ENCODE measurements around the gene EML4.

Gene EML4

GRCh38 chr2:42196403-42197267 is 27.5 kb downstream of the EML4 start:
- DNase-seq (ENCODE audit: low read depth): peak; percentile 26

DNA sequence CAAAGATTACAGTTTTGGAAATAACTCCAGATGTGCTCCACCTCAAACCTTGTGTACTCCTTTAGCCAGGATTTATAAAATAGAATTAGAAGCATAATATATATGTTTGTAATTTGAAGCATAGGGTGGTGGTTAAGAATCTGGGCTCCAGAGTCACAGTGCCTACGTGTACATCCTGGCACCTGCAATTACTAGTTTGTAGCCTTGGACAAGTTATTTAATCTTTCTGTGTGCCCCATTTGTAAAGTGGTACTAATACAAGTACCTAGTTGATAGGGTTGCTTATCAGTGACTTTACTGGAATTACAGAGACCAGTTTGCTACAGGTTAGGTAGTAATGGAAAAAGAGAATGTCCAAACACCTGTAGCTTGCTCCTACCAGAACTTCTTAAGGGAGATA is 28.6 kb downstream of the EML4 start:
- DNase-seq (ENCODE audit: low read depth): no peak

DNA sequence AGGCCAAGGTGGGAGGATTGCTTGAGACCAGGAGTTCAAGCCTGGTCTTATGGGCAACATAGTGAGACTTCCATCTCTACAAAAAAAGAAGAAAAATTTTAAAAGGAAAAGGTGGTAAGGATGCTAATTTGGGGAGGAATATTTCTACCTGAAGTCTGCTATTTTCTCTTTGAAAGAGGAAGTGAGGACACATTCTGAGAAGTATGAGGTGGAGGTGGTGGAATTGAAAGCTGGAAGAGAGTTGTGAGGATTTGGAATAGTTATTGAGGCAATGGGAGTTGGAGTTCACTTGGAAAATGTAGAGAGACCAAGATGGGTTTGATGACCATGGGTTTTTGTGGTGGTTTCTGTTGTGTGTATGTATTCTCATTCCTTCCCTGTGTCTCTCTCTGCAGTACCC is 29.3 kb downstream of the EML4 start:
- DNase-seq (ENCODE audit: low read depth): no peak

GRCh38 chr2:42199002-42199401 is 29.8 kb downstream of the EML4 start:
- DNase-seq (ENCODE audit: low read depth): no peak

DNA sequence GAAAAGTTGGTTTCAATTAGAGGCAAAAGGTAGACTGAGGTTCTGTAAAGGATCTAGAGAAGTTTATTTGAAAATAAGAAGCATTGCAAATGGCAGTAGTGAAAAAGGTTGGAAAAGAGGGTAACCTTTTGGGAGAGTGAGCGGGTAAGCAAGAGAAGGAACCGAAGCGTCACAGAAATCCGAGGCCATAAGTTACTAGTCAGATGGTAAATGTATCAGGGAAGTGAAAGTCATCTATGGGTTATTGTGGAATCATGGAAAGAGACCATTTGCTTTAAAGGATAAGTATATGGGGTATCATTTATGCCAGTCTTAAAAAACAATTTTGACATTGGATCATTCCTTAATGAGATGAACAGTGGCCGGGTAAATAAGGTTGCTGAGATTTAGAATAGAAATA is 30.5 kb downstream of the EML4 start:
- no peak for DNase-seq (ENCODE audit: low read depth)

DNA sequence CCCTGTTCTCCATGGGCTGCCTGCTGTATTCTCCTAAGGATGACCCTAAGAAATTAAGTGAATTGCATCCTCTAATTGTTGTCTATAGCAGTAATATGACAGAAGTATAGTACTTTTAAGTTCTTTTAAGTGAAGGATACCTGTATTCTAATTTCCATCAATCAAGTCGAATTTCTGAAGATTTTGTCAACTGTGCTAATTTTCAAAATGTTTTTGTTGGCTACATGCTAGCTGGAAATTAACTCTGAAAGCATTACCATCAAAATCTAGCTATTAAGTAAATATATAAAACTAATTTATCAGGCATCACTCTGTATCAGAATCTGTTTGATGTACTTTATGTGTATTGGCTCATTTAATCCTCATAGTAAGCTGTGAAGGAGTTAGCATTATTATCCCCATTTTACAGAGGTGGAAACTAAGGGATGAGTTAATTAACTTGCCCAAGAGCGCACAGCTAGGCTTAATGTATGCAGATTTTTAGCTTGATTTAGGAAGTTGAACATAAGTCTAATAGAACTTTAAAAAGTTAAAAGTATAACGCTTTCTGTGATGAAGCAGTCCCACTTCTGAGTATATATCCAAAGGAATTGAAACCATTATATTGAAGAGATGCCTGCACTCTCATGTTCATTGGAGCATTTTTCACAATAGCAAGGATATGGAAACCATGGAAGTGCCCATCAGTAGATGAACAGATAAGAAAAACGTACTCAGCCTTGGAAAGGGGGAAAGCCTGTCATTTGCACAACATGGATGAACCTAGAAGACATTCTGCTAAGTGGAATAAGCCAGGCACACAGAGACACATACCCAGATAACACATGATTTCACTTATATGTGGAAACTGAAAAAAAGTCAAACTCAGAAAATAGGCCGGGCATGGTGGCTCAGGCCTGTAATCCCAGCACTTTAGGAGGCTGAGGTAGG is 32.0 kb downstream of the EML4 start:
- no peak for DNase-seq (ENCODE audit: low read depth)

- no peak for DNase-seq (ENCODE audit: low read depth)
These were observed 33.5 kb downstream of the EML4 start for GRCh38 chr2:42202634-42203008.

GRCh38 chr2:42203792-42204191 is 34.6 kb downstream of the EML4 start:
- DNase-seq (ENCODE audit: low read depth): no peak

- no peak for DNase-seq (ENCODE audit: low read depth)
These were observed 36.2 kb downstream of the EML4 start for GRCh38 chr2:42205337-42205736.

DNA sequence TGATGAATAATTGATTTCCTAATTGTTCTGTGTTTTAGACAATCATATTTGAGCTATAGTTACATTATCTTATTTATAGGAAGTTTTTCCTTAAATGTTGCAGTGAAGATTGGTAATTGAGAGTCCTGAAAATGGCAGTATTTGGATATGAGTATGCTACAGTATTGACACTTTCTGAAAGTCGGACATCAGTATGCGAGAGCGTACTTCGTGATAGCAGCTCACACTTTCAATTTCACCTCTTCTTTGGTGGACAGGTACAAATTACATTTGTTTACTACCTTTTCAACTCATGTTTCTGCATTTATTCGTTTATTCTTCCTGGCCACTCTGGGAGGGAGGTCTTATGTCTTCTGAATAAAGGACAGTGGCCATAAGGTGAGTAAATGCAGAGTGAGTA is 38.7 kb downstream of the EML4 start:
- DNase-seq (ENCODE audit: low read depth): no peak

DNA sequence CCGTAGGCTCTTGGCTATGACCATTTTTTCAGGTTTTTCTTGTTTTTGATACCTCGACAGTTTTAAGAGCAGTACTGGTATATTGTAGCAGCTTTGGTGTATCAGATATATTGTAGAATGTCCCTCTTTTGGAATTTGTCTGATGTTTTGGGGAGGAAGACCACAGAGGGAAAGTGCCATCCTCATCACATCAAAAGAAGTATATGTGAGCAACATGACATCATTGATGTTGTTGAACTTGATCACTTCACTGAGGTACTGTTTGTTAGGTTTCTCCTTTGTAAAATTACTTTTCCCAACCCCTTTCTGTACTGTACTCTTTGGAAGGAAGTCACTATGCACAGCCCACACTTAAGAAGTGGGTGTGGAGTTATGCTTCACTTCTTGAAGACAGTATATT is 41.0 kb downstream of the EML4 start:
- DNase-seq (ENCODE audit: low read depth): no peak

GRCh38 chr2:42211291-42211690 is 42.1 kb downstream of the EML4 start:
- no peak for DNase-seq (ENCODE audit: low read depth)

DNA sequence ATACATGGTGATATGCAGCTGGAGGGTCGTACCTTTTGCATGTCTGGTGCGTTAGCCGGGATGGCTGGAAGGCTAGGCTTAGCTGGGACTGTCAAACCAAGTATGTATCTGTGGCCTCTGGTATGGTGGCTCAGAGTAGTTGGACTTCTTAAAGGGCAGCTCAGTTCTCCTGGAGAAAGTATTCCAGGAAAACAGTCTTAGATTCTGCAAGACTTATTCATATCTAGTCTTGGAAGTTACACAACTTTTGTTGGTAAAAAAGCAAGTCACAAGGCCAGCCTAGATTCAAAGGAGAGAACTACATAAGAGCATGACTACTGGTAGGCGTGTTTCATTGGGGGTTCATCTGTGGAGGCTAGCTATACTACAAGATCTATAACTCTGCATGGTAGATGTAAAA is 45.5 kb downstream of the EML4 start:
- no peak for DNase-seq (ENCODE audit: low read depth)

DNA sequence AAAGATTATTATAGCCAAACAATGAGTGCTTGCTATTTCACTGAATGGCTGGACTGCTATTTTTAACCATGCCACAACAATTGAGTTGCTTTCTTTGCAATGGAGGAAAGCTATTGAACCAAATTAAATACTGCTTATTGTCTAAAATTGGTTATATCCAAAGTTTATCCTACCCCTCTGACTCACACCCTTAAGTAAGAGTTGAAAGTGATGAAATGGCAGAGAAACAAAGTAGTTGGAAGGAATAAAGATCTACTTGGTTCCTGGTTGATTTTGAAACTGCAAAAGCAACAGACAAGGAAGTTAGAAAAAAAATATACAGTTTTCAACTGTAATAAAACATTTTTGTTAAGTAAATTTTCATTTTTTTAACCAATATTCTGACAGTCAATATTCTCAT is 47.5 kb downstream of the EML4 start:
- no peak for DNase-seq (ENCODE audit: low read depth)

DNA sequence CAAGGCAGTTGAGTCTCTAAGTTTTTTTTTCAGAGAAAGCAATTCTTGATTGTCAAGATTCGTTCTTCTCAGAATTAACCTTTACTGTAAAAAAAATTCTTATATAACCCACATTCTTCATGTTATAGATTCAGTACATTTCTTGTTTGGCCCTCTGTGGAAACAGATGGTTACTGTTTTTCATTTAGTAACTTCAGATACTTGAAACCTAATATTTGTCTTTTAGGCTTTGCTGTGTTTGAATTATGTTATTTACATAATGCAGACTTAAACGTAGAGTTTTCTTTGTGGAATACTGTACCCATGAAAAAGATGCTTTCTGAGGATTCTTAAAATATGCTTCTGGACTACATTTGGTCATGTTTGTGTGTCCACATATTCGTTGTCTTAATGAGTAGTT is 48.2 kb downstream of the EML4 start:
- DNase-seq (ENCODE audit: low read depth): no peak

DNA sequence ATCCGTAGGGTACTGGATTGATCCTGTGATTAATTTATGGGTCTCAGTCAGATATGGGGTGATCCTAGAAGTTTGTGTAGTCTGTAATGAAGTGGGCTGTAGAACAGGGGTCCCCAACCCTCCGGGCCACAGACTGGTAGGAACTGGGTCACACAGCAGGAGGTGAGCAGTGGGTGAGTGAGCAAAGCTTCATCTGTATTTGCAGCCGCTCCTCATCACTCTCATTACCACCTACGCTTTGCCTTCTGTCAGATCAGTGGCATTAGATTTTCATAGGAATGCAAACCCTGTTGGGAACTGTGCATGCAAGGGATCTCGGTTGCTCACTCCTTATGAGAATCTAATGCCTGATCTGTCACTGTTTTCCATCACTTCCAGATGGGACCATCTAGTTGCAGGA is 48.8 kb downstream of the EML4 start:
- no peak for DNase-seq (ENCODE audit: low read depth)

DNA sequence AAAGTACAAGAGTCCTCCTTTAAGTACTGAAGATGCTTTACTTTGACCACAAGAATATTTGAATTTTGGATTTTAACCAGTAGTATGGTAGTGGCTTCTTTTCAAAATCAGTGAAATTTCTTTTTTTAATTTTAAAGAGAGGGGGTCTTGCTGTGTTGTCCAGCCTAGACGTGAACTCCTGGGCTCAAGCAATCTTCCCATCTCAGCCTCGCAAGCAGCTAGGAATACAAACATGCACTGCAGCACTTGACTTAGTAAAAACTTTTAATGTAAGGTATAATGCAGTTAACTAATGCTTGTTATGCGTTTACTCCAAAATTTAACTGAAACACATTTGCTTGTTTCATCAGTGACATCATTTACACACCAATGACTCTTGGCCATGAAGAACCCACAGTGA is 49.6 kb downstream of the EML4 start:
- no peak for DNase-seq (ENCODE audit: low read depth)

- no peak for DNase-seq (ENCODE audit: low read depth)
These were observed 50.0 kb downstream of the EML4 start for GRCh38 chr2:42219160-42219559.

- no peak for DNase-seq (ENCODE audit: low read depth)
These were observed 51.4 kb downstream of the EML4 start for GRCh38 chr2:42220566-42220965.

DNA sequence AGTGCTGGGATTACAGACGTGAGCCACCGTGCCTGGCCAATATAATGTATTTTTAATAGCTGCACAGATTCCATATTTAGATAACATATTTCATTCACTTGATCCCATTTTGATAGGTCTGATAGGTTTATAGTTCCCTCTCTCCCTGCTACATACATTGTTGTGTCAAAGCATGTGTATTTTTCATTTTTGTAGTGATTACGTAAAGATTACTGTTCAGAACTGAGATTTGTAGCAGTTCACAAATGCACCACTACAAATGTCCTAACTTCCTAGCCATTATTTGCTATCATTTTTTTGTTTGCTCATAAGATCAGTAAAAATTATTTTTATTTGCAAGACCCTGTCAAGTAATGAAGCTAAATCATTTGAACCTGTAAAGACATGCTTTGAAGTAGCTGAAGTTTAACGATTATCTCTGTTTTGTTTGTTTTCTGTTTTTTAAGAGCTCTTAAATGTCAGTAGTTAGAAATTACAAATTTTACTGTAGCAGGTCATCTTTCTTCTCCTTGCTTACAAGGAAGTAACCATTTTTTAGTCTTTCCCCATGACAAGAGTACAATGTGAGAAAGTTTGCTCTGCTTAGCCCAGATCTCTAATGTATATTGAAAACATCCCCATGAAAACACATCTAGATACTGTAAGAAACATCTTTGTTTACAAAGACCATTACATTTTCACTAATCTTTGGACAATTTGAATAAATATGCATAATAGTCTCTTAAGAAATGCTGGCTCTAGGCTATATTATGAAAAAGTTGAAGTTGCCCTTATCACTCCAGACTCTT is 54.1 kb downstream of the EML4 start:
- no peak for DNase-seq (ENCODE audit: low read depth)

DNA sequence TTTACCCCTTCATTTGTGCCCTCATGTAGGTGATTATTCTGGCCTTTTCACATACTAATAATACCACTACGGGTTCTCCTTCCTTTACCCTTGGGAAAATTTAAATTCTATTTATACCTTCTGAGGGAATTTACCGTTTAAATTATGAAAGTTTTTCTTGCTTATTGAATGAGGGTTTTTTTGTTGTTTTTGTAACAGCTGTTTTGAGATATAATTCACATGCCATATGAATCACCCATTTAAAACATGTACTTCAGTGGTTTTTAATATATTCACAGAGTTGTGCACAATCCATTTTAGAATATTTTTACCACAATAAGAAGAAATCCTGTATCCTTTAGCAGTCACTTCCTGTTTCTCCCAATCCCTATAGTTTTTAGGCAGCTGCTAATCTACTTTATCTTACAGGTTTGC is 54.7 kb downstream of the EML4 start:
- DNase-seq (ENCODE audit: low read depth): no peak

GRCh38 chr2:42224422-42225067 is 55.4 kb downstream of the EML4 start:
- no peak for DNase-seq (ENCODE audit: low read depth)
